Ishikawa (cell line): ENCODE data around the gene GDF11.

Source experiments
- EGR1 ChIP-seq: IDR thresholded peaks from 2 replicates; pipeline ENCODE4 v1.6.1; 2012
- FOXM1 ChIP-seq: IDR thresholded peaks from 2 replicates; pipeline ENCODE4 v1.6.1; 2012; ENCODE audit warnings: low read depth, borderline replicate concordance
- RAD21 ChIP-seq: IDR thresholded peaks from 2 replicates; pipeline ENCODE4 v1.6.1; 2012; ENCODE audit warnings: low read depth
- TAF1 ChIP-seq: IDR thresholded peaks from 2 replicates; pipeline ENCODE4 v1.6.1; 2012; ENCODE audit warnings: low read depth, mild to moderate bottlenecking
- USF1 ChIP-seq: IDR thresholded peaks from 2 replicates; pipeline ENCODE4 v1.6.1; 2012
- YY1 ChIP-seq: IDR thresholded peaks from 2 replicates; pipeline ENCODE4 v1.6.1; 2012; ENCODE audit warnings: low read depth
- TF ChIP-seq, protein P1 (sequence below): IDR thresholded peaks from 2 replicates; pipeline ENCODE4 v1.6.1; 2012; ENCODE audit warnings: low read depth, mild to moderate bottlenecking

GRCh38 chr12:55706568-55707218 lies 36.2 kb upstream of the GDF11 start:
- TF ChIP-seq, protein P1, sequence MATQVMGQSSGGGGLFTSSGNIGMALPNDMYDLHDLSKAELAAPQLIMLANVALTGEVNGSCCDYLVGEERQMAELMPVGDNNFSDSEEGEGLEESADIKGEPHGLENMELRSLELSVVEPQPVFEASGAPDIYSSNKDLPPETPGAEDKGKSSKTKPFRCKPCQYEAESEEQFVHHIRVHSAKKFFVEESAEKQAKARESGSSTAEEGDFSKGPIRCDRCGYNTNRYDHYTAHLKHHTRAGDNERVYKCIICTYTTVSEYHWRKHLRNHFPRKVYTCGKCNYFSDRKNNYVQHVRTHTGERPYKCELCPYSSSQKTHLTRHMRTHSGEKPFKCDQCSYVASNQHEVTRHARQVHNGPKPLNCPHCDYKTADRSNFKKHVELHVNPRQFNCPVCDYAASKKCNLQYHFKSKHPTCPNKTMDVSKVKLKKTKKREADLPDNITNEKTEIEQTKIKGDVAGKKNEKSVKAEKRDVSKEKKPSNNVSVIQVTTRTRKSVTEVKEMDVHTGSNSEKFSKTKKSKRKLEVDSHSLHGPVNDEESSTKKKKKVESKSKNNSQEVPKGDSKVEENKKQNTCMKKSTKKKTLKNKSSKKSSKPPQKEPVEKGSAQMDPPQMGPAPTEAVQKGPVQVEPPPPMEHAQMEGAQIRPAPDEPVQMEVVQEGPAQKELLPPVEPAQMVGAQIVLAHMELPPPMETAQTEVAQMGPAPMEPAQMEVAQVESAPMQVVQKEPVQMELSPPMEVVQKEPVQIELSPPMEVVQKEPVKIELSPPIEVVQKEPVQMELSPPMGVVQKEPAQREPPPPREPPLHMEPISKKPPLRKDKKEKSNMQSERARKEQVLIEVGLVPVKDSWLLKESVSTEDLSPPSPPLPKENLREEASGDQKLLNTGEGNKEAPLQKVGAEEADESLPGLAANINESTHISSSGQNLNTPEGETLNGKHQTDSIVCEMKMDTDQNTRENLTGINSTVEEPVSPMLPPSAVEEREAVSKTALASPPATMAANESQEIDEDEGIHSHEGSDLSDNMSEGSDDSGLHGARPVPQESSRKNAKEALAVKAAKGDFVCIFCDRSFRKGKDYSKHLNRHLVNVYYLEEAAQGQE: no peak
- TF ChIP-seq RAD21 (no peak), FOXM1 (no peak), EGR1 (no peak), TAF1 (no peak), YY1 (no peak), USF1 (no peak)
